CD4-positive, alpha-beta T cell treated with Interleukin-21 for 1 hour (primary cell): ENCODE data around the gene ASXL1.
"Not testable (repeated sequence)": the region's sequence is repeated elsewhere in the genome, so short reads cannot be mapped to it uniquely, and the experiment has no call there.

Source experiments
- DNase-seq: peaks from one replicate; pipeline ENCODE4 v3.0.0-alpha.2; 2020

ASXL1 gene

GRCh38 chr20:32337937-32338661 lies 20.0 kb upstream of the ASXL1 start:
- DNase-seq, result no peak

- DNase-seq, result no peak
Observed at GRCh38 chr20:32338665-32339064, 19.5 kb upstream of the ASXL1 start.

GRCh38 chr20:32339116-32339515 lies 19.0 kb upstream of the ASXL1 start:
- DNase-seq, result no peak

GRCh38 chr20:32341053-32341452 lies 17.1 kb upstream of the ASXL1 start:
- not testable (repeated sequence) for DNase-seq

- DNase-seq, result no peak
Observed at GRCh38 chr20:32343439-32343838, 14.7 kb upstream of the ASXL1 start.

GRCh38 chr20:32344835-32345506 lies 13.2 kb upstream of the ASXL1 start:
- no peak for DNase-seq

- no peak for DNase-seq
Observed at GRCh38 chr20:32348207-32348606, 9.9 kb upstream of the ASXL1 start.

GRCh38 chr20:32350421-32350820 lies 7.7 kb upstream of the ASXL1 start:
- no peak for DNase-seq

GRCh38 chr20:32352121-32352720 lies 5.9 kb upstream of the ASXL1 start:
- no peak for DNase-seq

GRCh38 chr20:32353848-32354496 lies 4.2 kb upstream of the ASXL1 start:
- no peak for DNase-seq

- DNase-seq, result no peak
Observed at GRCh38 chr20:32354592-32355416, 3.3 kb upstream of the ASXL1 start.

- DNase-seq, result no peak
Observed at GRCh38 chr20:32355417-32355841, 2.7 kb upstream of the ASXL1 start.

GRCh38 chr20:32355907-32356621 lies 2.1 kb upstream of the ASXL1 start:
- DNase-seq, result not testable (repeated sequence)

GRCh38 chr20:32356622-32357374 lies 1.3 kb upstream of the ASXL1 start:
- no peak for DNase-seq

- no peak for DNase-seq
Observed at GRCh38 chr20:32357375-32357868, 709 bp upstream of the ASXL1 start.

GRCh38 chr20:32358632-32358882 lies 426 bp downstream of the ASXL1 start:
- no peak for DNase-seq

GRCh38 chr20:32358883-32359632 lies 927 bp downstream of the ASXL1 start:
- peak; percentile 78 for DNase-seq

- DNase-seq, result peak; percentile 30
Observed at GRCh38 chr20:32359633-32360332, 1.7 kb downstream of the ASXL1 start.

- DNase-seq, result no peak
Observed at GRCh38 chr20:32360333-32360634, 2.2 kb downstream of the ASXL1 start.

- peak; percentile 24 for DNase-seq
Observed at GRCh38 chr20:32362901-32363364, 4.8 kb downstream of the ASXL1 start.
